Globus pallidus (tissue), 1 donor: ENCODE data around the gene NAA50.

Experiments
- DNase-seq: peaks from one replicate; pipeline ENCODE4 v3.0.0-alpha.2; 2015; ENCODE audit warnings: low spot score

NAA50 gene

GRCh38 chr3:113745756-113746547 lies at the start of gene NAA50:
NAA50 (minus strand) TSS chr3:113746249; CDS start chr3:113745949, 300 bp downstream.
- DNase-seq = peak; percentile 95

DNA sequence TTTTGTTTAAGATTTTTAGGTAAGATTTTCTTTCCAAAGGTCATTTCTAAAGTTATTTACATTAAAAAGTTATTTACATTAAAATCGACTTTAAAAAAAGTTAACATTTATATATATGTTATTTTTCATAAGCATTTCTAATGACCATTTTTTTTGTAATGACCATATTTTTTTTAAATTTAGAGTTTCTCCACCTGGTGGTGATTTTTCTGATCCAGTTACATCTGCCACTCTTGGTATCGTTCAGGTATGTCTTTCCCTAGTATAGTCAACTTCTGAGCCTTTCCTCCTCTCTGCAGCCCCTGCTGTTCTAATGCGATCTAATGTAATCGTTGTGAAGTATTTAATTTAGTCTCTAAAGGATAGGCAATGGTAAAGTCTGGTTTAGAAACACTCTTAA lies 49.6 kb upstream of the NAA50 start:
- no peak for DNase-seq

GRCh38 chr3:113794526-113794925 lies 48.5 kb upstream of the NAA50 start:
- no peak for DNase-seq

- no peak for DNase-seq
Observed at GRCh38 chr3:113791381-113791780, 45.3 kb upstream of the NAA50 start.

- DNase-seq = no peak
Observed at GRCh38 chr3:113783980-113784379, 37.9 kb upstream of the NAA50 start.

GRCh38 chr3:113783463-113783862 lies 37.4 kb upstream of the NAA50 start:
- DNase-seq = no peak

DNA sequence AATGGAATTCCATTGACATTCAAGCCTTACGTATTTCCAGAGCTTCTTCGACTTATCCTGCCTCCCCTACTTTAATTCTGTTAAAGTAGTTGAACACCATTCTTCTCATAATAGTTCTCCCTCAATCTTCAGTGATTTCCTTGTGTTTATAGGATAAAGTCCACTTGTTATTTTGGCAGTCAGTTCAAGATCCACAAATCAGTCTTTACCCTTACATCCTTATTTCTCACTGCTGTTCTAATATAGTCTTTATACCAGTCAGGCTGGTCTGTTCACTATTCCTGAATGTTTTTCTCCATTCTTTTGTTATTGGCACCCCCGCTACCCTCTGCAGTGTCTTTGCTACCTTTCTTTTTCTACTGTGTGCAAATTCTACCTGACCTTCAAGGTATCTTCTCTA lies 30.5 kb upstream of the NAA50 start:
- no peak for DNase-seq

DNA sequence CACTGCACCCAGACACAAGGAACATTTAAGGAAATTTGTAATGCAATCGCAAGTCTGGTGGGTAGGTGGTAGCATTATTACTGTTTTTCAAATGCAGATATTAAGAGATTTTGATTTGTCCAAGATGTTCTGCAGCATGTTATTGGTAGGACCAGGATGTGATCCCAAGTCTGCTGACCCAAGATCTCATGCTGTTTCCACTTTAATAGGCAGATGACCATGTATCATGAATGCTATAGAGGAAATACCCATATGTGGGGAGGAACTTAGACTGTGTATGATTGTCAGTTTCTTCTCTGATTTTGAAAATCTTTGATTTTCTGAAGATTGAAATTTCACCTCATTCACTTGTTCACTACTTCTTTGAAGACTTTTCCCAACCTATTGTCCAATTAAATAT lies 29.5 kb upstream of the NAA50 start:
- DNase-seq = no peak

- no peak for DNase-seq
Observed at GRCh38 chr3:113773381-113773780, 27.3 kb upstream of the NAA50 start.

DNA sequence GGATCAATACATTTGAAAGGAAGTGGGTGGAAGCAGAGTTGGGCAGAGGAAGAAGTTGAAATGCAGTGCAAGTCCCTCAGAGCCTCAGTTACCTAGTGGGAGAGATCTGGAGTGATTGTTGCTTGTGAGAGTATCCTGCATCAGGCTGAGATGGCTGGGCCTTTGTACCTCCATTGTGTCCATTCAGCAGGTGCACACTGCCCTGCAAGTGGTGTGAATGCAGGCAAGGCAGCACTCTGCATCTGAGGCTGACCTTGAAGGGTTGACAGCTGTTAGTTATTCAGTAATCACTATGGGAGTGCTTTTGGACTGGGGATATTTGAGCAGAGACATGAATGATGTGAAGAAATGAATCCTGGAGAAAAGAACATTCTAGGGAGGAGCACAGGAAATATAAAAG lies 25.9 kb upstream of the NAA50 start:
- DNase-seq = no peak

DNA sequence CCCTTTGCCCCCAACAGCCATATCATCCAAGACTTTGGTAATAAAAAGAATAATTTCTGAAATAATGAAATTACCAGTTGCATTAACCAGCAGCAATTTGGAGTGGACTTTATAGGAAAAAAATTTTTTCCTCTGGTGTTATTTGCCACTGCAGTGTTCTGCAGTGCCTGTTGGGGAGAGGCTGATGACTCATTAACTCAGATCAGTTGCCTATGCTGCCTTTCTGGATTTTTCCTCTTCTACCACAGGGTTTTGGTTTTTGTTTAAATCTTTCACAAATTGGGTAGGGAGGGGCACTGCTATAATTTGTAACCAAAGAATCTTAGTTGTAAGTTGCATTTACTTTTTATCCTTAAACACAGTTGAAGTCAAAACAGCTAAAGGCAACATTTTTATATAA lies 23.5 kb upstream of the NAA50 start:
- DNase-seq = no peak

GRCh38 chr3:113764698-113765097 lies 18.6 kb upstream of the NAA50 start:
- no peak for DNase-seq

DNA sequence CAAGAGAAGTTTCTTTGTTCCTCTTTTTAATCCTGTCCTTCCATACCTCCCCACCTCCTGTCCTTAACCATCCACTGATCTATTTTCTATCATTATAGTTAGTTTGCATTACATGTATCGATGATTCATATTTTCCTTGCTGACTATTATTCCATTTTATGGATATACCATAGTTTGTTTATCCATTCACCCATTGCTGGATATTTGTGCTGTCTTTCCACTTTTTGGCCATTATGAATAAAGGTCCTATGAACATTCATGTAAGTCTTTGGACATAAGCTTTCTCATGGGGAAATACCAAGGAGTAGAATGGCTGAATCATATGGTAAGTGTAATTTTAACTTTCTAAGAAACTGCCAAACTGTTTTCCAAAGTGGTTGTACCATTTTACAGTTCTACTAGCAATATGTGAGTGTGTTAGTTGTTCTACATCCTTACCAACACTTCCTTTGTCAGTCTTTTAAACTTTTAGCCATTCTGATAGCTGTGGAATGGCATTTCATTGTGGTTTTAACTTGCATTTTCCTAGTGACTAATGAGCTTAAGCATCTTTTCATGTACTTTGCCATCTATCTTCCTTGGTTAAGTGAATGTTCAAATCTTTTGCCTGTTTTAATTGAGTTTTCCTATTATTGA lies 12.5 kb upstream of the NAA50 start:
- no peak for DNase-seq

GRCh38 chr3:113754494-113755159 lies 8.6 kb upstream of the NAA50 start:
- no peak for DNase-seq

DNA sequence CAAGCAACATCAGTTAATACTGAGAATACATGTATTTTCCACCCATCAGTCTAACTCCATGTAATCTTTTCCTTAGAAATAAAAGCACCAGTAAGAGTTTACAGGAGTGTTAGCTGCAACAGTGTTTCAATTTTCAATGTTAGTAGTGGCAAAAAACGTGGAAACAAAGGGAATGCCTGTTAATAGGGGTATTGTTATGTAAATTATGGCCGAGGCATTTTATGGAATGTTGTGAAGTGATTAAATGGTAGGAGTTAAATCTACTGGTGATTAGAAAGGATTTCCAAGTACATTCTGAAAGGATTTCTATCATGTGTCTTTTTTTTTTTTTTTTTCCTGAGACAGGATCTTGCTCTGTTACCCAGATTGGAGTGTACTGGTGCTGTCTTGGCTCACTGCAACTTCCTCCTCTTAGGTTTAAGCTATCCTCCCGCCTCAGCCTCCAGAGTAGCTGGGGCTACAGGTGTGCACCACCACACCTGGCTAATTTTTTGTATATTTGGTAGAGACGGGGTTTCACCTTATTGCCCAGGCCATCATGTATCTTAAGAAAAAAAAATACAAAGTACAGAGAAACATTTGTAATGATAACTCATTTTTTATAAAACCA lies 7.4 kb upstream of the NAA50 start:
- DNase-seq = no peak

GRCh38 chr3:113751141-113751540 lies 5.1 kb upstream of the NAA50 start:
- no peak for DNase-seq

DNA sequence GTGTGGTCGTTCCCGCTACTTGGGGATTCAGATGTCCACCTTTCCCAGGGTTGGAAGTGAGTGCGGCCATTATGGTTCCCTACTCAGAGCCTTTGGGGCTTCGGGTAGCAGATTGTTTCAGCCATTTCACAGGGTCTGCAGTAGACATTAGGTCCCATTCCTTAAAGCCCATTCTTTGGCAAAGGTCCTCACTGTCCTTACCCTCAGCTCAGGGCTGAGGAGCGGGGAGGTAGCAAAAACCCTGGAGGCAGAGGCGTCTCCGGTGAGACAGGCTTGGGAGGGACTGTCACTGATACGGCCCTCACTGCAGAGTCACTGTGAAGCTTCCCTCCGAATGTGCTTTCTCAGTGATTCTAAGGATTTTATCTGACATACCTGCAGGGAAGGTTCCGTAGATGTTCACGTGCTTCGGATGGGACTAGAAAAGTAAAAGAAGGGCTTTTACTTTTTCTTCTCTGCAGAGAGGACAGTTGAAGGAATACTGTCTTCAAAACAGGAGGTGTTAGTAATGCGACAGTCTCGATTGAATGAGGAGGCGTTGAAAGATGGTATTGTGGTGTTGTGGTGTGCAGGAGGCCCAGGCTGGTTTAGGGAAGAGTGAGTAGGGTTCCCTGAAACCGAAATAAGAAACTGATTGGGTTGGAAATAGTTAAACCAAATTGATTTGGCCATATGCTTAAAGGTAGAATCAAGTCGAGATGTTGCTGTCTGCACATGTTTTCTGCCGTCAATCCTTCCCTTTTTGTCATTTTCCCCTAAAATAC lies 1.4 kb upstream of the NAA50 start:
- peak; percentile 24 for DNase-seq

GRCh38 chr3:113746548-113747282 lies 666 bp upstream of the NAA50 start, which contains the start of gene ATP6V1A:
ATP6V1A (plus strand) TSS chr3:113747035; CDS start chr3:113778754, 31,719 bp downstream.
- peak; percentile 97 for DNase-seq

DNA sequence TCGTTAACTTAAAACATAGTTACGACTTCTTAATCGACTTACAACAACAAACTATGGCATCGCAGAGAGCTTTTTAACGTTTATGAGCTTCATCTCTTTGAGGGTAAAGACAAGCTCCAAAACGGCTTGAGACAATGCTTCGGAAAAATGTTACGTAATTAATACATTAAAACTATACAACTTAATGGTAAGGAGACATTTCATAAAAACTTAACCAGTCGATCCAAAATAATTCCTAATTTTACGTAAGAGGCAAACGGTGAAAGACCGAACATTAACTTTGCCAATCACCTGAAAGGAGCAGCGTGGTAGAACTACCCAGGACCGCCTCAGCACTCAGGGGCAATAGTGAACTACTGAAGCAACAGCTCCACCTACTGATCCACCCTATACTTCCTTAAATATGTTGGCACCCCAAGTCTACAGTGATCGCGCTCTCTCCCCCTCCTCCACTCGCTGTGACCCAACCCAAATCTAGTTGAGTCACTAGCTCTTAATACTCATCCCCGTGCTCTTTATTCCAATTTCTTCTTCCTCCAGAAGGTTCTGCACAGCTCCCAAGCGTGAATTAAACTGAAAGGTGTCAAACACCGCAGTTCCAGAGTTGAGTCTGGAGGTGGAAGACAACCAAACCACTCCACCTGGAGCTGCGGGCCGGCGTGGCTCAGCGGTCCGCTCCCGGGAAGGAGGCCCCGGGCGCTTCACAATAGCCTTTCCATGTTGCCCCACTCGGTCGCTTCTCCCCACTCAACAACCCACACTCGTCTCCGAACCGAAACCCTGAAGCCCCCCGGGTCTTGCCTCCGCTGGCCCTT lies 901 bp downstream of the NAA50 start:
- peak; percentile 77 for DNase-seq

- no peak for DNase-seq
Observed at GRCh38 chr3:113743006-113743630, 2.9 kb downstream of the NAA50 start.
